ENCODE data around the gene KLHL15.
A peak's percentile ranks its signal among the peaks of the same experiment; 100 is the strongest.

The KLHL15 gene

DNA sequence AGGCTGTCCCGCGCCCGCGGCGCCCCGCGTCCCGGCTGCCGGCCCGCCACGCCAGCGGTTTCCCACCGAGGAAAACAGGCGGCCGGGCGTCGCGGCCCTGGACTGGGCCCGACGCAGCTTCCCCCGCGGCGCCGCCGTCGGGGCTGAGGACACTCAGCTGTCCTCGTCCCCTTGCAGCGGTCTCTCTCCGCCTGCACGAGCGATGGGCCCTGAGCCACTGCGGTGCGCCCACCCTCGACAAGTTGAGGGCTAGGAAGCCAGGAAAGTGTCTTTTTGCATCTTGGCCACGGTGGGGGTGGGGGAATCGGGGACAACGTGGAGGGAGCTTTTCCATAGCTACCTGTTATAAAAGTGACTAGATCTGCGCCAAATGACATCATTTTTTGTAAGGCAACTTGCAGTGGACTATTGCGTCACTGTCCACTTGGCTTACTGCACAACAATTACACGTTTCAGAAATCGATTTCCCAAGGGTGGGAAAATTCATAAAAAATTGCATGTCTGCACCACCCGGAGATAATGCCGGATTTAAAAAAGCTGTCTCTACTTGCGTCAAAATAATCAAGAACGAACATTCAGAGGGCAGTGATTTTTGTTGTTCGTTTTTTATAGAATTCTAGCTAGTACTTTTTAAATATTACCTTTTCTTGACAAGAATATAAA lies 1.1 kb downstream of the KLHL15 start:
- Histone ChIP-seq H3K4me1 (ENCODE audit: insufficient read depth, low read length) (no peaks in the 10 kb centered on the region), H3K36me3 (ENCODE audit: insufficient read depth, low read length) (no peaks in the 10 kb centered on the region), H3K9ac (ENCODE audit: low read depth, low read length) (peak overlapping the region; percentile 81), H3K9me3 (ENCODE audit: control insufficient read depth, insufficient read depth, low read length) (no peaks in the 10 kb centered on the region)

DNA sequence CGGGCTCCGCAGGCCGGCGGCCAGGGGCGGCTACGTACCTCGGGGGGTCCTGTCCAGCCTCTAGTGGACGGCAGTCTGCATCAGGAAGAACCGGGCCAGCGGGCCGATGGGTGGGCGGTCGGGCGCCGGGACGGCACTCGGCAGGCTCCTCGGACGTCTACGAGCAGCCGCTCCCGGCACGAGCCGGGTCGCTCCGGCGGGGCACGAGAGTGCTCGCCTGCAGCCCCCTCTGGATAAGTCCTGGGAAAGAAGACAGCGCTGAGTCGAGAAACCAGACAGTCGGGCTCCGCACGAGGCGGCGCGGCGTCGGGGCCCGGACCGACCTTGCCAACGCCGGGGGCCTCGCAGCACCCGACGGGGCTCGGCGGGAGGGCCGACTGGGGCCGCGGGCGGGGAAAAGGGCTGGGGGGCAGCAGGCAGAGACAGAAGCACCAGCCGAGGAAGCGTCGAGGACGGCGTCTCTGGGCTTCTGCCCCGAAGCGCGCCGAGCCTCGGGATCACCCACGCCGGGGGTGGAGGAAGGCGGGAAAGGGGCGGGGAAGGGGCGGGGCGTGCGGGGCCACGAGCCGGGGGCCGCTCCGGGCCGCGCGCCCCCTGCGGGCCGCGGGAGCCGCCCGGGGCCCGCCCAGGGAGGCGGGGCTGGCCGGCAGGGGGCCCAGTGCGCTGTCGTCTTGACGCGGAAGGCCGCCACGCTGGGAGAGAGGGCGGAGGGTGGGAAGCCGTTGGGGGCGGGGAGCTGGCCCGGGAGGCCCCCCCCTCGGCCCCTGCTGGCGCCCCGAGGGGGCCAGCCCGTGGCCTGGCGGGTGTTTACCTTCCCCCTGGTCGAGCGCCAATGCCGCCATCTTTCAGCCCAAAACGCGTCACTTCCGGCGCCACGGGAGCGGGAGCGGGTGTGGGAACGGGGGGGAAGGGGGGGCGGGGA lies 1.9 kb downstream of the KLHL15 start:
- Histone ChIP-seq H3K9ac (ENCODE audit: low read depth, low read length) (peak overlapping the region; percentile 94), H3K9me3 (ENCODE audit: control insufficient read depth, insufficient read depth, low read length) (no peaks in the 10 kb centered on the region), H3K4me1 (ENCODE audit: insufficient read depth, low read length) (no peaks in the 10 kb centered on the region), H3K36me3 (ENCODE audit: insufficient read depth, low read length) (no peaks in the 10 kb centered on the region)

DNA sequence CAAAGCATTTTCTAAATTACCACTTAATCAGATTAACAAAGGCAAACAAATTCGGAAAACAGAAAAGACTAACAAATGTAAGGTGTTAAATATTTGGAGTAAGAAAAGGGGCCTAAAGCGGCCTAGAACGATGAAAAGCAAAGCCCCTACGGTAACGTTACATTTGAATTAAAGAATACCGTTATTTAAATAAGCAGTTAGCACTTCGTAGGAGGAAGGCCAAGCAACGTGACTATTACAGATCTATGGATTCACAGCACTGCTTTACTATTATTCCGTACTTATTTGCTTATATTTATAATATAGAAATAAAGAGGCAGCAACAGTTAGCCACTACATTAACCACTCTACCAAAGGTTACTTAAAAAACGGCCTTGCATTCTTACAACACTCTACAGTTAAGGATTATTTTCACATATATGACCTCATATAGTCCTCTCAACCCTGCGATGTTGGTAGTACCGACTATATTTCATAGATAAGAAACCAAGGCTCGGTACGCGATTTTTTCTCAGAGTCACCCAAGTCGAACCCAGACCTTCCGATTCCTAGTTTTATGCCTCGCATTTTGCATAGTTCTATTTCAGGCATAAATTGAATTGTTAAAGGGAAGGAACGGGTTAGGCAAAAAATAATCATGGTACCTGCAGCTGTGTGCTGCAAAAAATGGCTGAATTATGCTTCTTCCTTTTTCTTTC lies 2.9 kb downstream of the KLHL15 start:
- no peaks in the 10 kb centered on the region for H3K36me3 ChIP-seq (ENCODE audit: insufficient read depth, low read length)
- no peaks in the 10 kb centered on the region for H3K9me3 ChIP-seq (ENCODE audit: control insufficient read depth, insufficient read depth, low read length)
- no peaks in the 10 kb centered on the region for H3K4me1 ChIP-seq (ENCODE audit: insufficient read depth, low read length)
- H3K9ac ChIP-seq (ENCODE audit: low read depth, low read length) = peak overlapping the region; percentile 94

DNA sequence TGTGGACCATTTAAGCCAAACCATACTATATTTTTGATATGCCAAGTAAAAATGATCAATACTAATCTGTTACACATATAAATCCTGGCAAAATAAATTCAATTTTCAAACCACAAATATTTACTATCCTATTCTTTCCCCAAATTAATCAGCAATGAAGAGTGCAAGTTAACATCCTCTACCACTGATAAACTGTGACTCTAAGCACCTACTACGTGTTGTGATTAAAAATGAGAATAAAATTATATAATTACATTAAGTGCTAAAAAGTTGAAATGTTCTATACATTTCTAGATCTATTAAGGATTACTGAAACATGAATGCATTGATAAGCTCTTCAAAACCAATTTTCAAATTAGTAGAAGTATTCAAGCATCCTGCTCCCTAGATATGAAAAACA lies 3.4 kb downstream of the KLHL15 start:
- Histone ChIP-seq H3K4me1 (ENCODE audit: insufficient read depth, low read length) (no peaks in the 10 kb centered on the region), H3K9ac (ENCODE audit: low read depth, low read length) (peak overlapping the region; percentile 94), H3K36me3 (ENCODE audit: insufficient read depth, low read length) (no peaks in the 10 kb centered on the region), H3K9me3 (ENCODE audit: control insufficient read depth, insufficient read depth, low read length) (no peaks in the 10 kb centered on the region)

DNA sequence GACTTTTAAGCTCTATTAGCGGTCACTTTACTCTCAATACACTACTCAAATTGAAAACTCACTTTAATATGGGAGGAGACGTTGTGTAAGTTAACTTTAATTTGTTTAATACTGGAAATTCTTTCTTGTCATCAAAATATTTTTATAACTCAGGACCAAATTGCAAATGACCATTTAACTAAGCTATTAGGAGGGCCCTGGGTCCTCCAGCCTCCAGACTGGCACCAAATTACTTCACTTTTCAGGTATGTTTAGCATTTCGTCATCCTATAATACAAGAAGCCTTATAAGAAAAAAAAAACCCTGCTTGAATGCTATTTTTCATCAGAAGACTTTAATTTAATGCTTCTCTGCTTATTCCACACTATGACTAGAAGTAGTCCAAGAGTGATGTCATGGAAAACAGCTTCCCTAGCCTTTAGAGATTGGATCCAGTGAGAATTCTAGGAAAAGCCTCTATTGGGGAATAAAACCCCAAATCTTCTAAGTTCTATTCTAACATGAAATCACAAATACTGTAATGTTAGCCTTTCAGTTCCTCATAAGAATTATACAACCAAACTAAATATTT lies 6.6 kb downstream of the KLHL15 start:
- H3K4me1 ChIP-seq (ENCODE audit: insufficient read depth, low read length) = no peaks in the 10 kb centered on the region
- no peaks in the 10 kb centered on the region for H3K36me3 ChIP-seq (ENCODE audit: insufficient read depth, low read length)
- no peak overlapping the region for H3K9ac ChIP-seq (ENCODE audit: low read depth, low read length)
- no peaks in the 10 kb centered on the region for H3K9me3 ChIP-seq (ENCODE audit: control insufficient read depth, insufficient read depth, low read length)

DNA sequence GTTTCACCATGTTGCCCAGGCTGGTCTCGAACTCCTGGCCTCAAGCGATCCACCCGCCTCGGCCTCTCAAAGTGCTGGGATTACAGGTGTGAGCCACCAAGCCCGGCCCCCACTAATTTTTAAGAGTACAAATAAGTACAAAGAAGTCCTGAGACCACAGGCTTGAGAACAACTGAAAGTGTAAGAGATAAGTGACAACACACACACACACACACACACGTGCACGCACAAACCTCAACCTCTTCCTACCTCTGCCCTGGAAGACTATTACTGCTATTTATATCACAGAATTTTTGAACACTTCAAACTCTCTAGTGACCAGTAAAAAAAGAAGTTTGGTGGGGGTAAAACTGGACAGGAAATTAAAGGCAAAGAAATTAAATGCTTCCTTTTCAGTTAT lies 7.5 kb downstream of the KLHL15 start:
- H3K9ac ChIP-seq (ENCODE audit: low read depth, low read length) = no peak overlapping the region

DNA sequence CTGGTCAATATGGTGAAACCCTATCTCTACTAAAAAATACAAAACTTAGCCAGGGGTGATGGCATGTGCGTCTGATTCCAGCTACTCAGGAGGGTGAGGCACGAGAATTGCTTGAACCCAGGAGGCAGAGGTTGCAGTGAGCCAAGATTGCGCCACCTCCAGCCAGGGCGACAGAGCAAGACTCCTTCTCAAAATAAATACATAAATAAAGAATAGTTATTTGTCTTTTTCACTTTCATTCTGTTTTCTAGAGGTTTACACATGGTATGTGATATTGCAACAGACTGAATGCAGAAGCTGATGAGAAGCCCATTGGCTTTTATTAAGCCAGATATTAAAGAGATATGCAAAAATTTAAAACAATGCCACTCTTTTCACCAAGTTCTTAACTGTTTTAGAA lies 8.2 kb downstream of the KLHL15 start:
- H3K9ac ChIP-seq (ENCODE audit: low read depth, low read length) = no peak overlapping the region
- no peaks in the 10 kb centered on the region for H3K36me3 ChIP-seq (ENCODE audit: insufficient read depth, low read length)
- no peaks in the 10 kb centered on the region; the same call in 1 of the 2 replicates for H3K4me1 ChIP-seq (ENCODE audit: insufficient read depth, low read length)
- H3K9me3 ChIP-seq (ENCODE audit: control insufficient read depth, insufficient read depth, low read length) = no peaks in the 10 kb centered on the region

More for the DNA sequence above, 7.5 kb downstream of the KLHL15 start:
- Histone ChIP-seq H3K9me3 (ENCODE audit: control insufficient read depth, insufficient read depth, low read length) (no peaks in the 10 kb centered on the region), H3K36me3 (ENCODE audit: insufficient read depth, low read length) (no peaks in the 10 kb centered on the region), H3K4me1 (ENCODE audit: insufficient read depth, low read length) (no peaks in the 10 kb centered on the region; the same call in 1 of the 2 replicates)

DNA sequence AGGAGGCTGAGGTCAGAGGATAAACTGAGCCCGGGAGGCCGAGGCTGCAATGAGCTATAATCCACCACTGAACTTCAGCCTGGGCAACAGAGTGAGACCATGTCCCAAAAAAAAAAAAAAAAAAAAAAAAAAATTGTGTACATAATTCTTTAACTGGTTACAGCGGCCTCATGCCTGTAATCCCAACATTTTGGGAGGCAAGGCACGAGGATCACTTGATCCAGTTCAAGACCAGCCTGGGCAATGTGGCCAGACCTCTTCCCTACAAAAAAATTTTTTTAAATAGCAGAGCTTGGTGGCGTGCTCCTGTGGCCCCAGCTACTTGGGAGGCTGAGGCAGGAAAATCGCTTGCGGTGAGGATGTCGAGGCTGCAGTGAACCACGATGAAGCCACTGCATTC lies 9.3 kb downstream of the KLHL15 start:
- Histone ChIP-seq H3K36me3 (ENCODE audit: insufficient read depth, low read length) (no peaks in the 10 kb centered on the region), H3K4me1 (ENCODE audit: insufficient read depth, low read length) (no peaks in the 10 kb centered on the region; the same call in 1 of the 2 replicates), H3K9ac (ENCODE audit: low read depth, low read length) (no peak overlapping the region), H3K9me3 (ENCODE audit: control insufficient read depth, insufficient read depth, low read length) (no peaks in the 10 kb centered on the region)

DNA sequence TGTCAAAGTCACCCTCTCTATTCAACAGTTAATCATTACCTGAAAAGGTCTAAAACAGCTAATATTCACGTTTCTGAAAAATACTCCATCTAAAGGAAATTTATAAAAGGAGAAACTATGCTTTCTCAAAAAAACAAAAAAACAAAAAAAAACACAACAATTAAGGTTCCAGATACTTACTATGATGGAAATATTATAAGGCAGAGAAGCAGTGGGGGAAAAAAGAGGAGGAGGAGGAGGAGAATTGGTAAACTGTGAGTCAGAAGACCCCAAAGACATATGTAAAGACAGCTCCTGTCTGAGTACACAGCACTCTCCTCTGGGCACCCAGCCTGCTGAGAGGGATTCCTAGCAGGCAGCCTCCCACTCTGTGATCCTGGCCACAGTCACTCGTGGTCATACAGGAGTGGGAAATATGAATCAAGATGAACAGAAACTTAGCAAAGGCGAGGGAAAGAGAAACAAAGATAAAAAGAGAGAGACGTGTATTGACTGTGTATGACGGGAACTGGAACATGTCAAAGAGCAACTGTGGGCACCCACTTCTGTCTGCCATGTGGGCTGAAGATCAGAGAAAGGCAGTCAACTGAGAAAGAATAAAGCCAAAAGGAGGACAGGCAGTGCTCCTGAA lies 12.5 kb downstream of the KLHL15 start:
- Histone ChIP-seq H3K9ac (ENCODE audit: low read depth, low read length) (no peak overlapping the region), H3K36me3 (ENCODE audit: insufficient read depth, low read length) (no peaks in the 10 kb centered on the region), H3K9me3 (ENCODE audit: control insufficient read depth, insufficient read depth, low read length) (no peaks in the 10 kb centered on the region), H3K4me1 (ENCODE audit: insufficient read depth, low read length) (no peaks in the 10 kb centered on the region; the same call in 1 of the 2 replicates)

DNA sequence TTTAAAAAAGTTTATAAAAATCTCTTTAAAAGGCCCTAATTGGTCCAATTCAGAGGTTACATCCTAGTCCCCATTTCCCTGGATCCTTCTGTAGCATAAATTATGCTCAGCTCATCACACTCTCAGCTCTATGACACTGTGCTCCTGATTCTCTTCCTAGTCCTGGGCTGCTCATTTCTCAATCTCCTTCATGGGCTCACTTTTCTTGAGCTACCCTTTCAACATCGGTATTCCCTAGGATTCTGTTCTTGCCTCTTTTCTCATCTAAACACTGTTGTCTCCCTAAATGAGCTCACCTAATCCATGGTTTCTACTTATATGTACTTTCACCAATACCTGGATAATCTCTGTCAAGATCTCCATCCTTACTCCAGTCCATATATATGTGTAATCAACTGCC lies 14.7 kb downstream of the KLHL15 start:
- Histone ChIP-seq H3K4me1 (ENCODE audit: insufficient read depth, low read length) (no peaks in the 10 kb centered on the region; the same call in 1 of the 2 replicates), H3K9me3 (ENCODE audit: control insufficient read depth, insufficient read depth, low read length) (no peaks in the 10 kb centered on the region), H3K9ac (ENCODE audit: low read depth, low read length) (no peak overlapping the region), H3K36me3 (ENCODE audit: insufficient read depth, low read length) (no peaks in the 10 kb centered on the region)

DNA sequence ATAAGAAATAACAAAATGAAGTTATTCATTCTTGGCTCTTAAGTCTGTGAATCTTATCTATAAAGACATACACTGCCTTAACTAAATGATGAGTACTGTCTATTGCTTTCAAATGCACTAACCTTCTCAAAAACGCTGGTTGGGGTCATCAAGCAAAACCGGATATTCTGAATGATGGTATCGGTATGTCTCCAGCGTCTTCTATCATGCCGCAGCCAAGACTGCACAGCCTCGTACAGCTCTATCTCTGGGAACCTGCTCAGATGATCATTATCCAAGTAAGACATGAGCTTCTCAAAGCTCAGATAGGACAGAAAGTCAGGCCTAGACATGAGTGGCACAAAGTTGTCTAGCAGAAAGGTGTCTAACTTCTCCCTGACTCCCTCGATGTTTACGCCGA lies 21.1 kb downstream of the KLHL15 start:
- no peaks in the 10 kb centered on the region for H3K4me1 ChIP-seq (ENCODE audit: insufficient read depth, low read length)
- no peaks in the 10 kb centered on the region for H3K9me3 ChIP-seq (ENCODE audit: control insufficient read depth, insufficient read depth, low read length)
- H3K36me3 ChIP-seq (ENCODE audit: insufficient read depth, low read length) = peaks cover 9% of the 10 kb centered on the region
- H3K9ac ChIP-seq (ENCODE audit: low read depth, low read length) = no peak overlapping the region

DNA sequence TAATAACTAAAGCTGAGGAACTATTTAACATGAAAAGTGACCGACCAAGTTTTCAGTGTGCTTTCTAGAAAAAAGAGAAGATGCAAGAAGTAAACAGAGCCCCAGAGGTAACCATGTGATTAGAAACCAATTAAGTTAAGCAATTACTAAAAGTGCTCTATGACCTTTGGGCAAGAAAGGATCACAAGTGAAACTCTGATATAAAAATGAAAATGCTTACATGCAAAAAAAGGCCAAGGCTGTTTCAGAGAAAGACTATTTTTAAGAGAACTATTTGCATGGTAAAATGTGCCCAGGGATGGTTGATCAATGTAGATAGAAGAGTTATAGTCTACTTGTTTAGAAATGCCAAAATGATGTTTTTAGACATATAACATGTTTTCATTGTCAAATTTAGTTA lies 22.0 kb downstream of the KLHL15 start:
- no peaks in the 10 kb centered on the region for H3K4me1 ChIP-seq (ENCODE audit: insufficient read depth, low read length)
- H3K36me3 ChIP-seq (ENCODE audit: insufficient read depth, low read length) = peaks cover 9% of the 10 kb centered on the region
- no peaks in the 10 kb centered on the region for H3K9me3 ChIP-seq (ENCODE audit: control insufficient read depth, insufficient read depth, low read length)
- H3K9ac ChIP-seq (ENCODE audit: low read depth, low read length) = no peak overlapping the region

DNA sequence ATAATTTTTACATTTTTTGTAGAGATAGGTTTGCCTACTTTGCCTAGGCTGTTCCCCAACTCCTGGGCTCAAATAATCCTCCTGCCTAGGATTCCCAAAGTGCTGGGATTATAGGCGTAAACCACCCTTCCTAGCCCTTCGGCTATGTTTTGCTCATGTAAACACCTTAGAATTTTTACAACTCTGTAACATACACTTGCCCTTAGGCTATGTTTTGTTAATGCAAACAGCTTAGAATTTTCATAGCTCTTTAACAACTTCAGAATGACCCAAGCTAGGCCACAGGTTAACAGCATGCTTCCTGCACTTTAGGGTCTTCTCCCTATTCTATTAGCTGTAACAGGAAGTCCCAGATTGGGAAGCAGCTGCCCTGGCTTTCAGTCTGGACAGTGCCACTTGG lies 24.2 kb downstream of the KLHL15 start:
- Histone ChIP-seq H3K4me1 (ENCODE audit: insufficient read depth, low read length) (no peaks in the 10 kb centered on the region), H3K9ac (ENCODE audit: low read depth, low read length) (no peak overlapping the region), H3K36me3 (ENCODE audit: insufficient read depth, low read length) (peaks cover 9% of the 10 kb centered on the region), H3K9me3 (ENCODE audit: control insufficient read depth, insufficient read depth, low read length) (no peaks in the 10 kb centered on the region)

DNA sequence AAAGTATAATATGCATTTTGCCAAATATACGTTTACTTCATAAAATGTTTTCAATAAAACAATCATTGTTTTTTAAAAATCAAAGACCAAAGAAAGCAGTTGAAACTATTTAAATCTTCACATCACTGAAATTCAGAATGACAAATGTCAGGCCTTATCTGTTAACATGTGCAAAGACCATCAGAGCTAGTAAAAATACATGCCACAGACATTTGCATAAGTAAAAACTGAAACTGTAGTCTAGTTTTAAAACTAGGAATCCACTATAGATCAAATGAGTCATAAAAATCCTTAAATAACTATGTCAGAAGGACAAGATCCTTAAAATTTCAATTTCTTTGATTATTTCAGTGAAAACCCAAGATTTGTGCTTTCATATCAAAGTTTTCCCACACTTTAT lies 24.8 kb downstream of the KLHL15 start:
- Histone ChIP-seq H3K4me1 (ENCODE audit: insufficient read depth, low read length) (no peaks in the 10 kb centered on the region), H3K9me3 (ENCODE audit: control insufficient read depth, insufficient read depth, low read length) (no peaks in the 10 kb centered on the region), H3K36me3 (ENCODE audit: insufficient read depth, low read length) (peaks cover 9% of the 10 kb centered on the region), H3K9ac (ENCODE audit: low read depth, low read length) (no peak overlapping the region)

Data from ES-I3 (cell line).